ENCODE results near the gene AVEN.
A peak's percentile ranks its signal among the peaks of the same experiment; 100 is the strongest.
"Not testable (repeated sequence)": the region's sequence is repeated elsewhere in the genome, so short reads cannot be mapped to it uniquely, and the experiment has no call there.

AVEN gene

GRCh38 chr15:34010921-34011320, 28.1 kb downstream of the AVEN start:
- no peak for TF ChIP-seq ZFX (IDR thresholded peaks at IDR 0.05; ENCODE audit: borderline replicate concordance)
- TF ChIP-seq, protein P1, sequence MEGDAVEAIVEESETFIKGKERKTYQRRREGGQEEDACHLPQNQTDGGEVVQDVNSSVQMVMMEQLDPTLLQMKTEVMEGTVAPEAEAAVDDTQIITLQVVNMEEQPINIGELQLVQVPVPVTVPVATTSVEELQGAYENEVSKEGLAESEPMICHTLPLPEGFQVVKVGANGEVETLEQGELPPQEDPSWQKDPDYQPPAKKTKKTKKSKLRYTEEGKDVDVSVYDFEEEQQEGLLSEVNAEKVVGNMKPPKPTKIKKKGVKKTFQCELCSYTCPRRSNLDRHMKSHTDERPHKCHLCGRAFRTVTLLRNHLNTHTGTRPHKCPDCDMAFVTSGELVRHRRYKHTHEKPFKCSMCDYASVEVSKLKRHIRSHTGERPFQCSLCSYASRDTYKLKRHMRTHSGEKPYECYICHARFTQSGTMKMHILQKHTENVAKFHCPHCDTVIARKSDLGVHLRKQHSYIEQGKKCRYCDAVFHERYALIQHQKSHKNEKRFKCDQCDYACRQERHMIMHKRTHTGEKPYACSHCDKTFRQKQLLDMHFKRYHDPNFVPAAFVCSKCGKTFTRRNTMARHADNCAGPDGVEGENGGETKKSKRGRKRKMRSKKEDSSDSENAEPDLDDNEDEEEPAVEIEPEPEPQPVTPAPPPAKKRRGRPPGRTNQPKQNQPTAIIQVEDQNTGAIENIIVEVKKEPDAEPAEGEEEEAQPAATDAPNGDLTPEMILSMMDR (IDR thresholded peaks at IDR 0.05): no peak
- H3K27ac ChIP-seq: no peak overlapping the region

- TF ChIP-seq, protein P1 (IDR thresholded peaks at IDR 0.05): no peak
- TF ChIP-seq ZFX (IDR thresholded peaks at IDR 0.05; ENCODE audit: borderline replicate concordance): no peak
- no peak overlapping the region for H3K27ac ChIP-seq
Observed at GRCh38 chr15:34009656-34010055, 29.3 kb downstream of the AVEN start.

DNA sequence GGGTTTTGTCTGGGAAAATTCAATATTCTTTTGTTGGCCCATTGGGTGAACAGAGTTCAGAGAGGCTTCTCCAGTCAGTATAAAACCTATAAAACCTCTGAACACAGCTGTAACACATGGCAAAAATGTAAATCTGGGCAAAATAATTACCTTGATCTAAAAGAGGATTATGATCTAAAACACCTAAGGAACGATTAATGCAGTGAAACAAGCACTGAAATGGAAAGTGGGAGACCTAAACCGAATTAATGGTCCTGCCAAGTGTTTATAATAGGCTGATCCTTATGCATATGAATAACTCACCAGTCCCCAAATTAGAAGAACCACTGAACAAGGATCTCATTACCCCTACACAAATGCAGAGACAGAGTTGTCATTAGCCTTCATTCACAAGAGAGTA, 32.6 kb downstream of the AVEN start:
- H3K27ac ChIP-seq: no peak overlapping the region
- no peak for TF ChIP-seq ZFX (IDR thresholded peaks at IDR 0.05; ENCODE audit: borderline replicate concordance)
- TF ChIP-seq, protein P1 (IDR thresholded peaks at IDR 0.05): no peak

DNA sequence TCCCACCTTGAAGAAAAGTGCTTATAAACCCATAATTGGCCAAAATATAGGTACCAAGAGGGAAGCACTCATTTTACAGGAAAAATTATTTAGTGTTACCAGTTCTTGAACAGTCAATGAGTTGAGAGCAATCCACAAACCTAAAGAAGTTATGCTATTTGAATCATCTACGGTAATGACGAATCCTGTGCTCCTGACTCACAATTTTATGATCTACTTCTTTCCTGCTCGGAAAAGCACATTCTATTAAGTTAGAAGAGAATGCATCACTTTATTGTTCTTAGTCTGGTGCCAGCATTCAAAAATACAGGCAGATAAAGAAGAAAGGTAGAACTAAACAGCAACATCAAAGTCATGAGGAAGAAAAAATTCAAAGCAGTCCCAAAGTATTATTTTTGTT, 37.5 kb downstream of the AVEN start:
- no peak overlapping the region for H3K27ac ChIP-seq

DNA sequence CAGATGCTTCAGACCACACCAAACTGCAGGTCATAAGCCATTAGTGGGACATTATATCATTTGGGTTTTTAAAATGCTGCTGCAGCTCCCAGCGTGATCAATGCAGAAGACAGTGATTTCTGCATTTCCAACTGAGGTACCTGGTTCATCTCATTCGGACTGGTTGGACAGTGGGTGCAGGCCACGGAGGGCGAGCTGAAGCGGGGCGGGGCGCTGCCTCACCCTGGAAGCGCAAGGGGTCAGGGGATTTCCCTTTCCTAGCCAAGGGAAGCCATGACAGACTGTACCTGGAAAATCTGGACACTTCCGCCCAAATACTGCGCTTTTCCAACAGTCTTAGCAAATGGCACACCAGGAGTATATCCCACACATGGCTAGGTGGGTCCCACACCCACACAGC, 43.3 kb downstream of the AVEN start:
- H3K27ac ChIP-seq: not testable (repeated sequence)

More for the DNA sequence above, 37.5 kb downstream of the AVEN start:
- no peak for TF ChIP-seq ZFX (IDR thresholded peaks at IDR 0.05; ENCODE audit: borderline replicate concordance)
- TF ChIP-seq, protein P1 (IDR thresholded peaks at IDR 0.05): no peak

DNA sequence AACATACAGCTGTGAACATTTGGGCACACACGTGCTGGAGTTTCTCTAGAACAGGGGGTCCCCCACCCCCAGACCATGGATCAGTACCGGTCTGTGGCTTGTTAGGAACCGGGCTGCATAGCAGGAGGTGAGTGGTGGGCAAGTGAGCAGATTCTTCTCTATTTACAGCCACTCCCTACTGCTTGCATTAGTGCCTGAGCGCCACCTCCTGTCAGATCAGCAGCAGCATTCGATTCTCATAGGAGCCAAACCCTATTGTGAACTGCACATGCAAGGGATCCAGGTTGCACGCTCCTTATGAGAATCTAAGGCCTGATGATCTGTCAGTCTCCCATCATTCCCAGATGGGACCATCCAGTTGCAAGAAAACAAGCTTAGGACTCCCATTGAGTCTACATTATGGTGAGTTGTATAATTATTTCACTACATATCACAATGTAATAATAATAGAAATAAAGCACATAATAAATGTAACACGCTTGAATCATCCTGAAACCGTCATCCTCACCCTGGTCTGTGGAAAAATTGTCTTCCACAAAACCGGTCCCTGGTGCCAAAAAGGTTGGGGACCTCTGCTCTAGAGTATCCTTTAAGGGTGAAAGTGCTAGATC, 44.9 kb downstream of the AVEN start:
- no peak overlapping the region for H3K27ac ChIP-seq
- TF ChIP-seq, protein P1 (IDR thresholded peaks at IDR 0.05): peak; percentile 85
- TF ChIP-seq ZFX (IDR thresholded peaks at IDR 0.05; ENCODE audit: borderline replicate concordance): no peak

DNA sequence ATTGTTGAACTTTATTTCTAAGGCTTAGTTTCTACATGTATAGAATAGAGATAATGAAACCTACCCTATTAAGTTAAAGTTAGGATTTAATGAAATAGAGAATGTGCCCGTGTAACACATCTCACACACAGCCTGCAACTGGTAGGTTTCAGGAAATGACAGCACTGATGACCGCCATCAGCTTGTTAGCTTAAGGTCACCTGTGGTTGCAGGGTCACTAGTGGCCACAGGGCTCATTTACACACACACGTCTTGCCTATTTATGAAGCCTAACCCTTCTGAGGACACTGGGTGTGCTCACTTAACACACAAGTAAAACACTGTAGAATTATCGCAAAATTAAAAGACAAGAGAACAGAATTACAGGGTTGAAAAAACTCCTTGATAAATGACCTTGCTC, 50.6 kb downstream of the AVEN start:
- TF ChIP-seq ZFX (IDR thresholded peaks at IDR 0.05; ENCODE audit: borderline replicate concordance): no peak
- TF ChIP-seq, protein P1 (IDR thresholded peaks at IDR 0.05): no peak
- no peak overlapping the region for H3K27ac ChIP-seq

GRCh38 chr15:33987444-33987843, 51.6 kb downstream of the AVEN start:
- TF ChIP-seq ZFX (IDR thresholded peaks at IDR 0.05; ENCODE audit: borderline replicate concordance): no peak
- TF ChIP-seq, protein P1 (IDR thresholded peaks at IDR 0.05): no peak
- no peak overlapping the region for H3K27ac ChIP-seq

Data from 22Rv1 (cell line).